CD14-positive monocyte (primary cell): ENCODE measurements around the gene RASSF1. TPM values are rescaled to one million over a fixed set of nuclear protein-coding genes. Genes with fewer than 3 reads are reported as not detected.

Experiments used
- DNase-seq, 3 donors: peaks; one replicate each; pipeline ENCODE4 v3.0.0-alpha.2; 2011 to 2022
- H2AFZ ChIP-seq: 2 replicates; pipeline ENCODE4 v1.6.0; 2012; ENCODE audit warnings: mild to moderate bottlenecking, low read depth, low read length, inconsistent platforms; ENCODE audit not compliant: insufficient read depth, poor library complexity, severe bottlenecking
- H3K27ac ChIP-seq, 2 donors: 1 replicate in 1 of 2; 2 replicates in 1 of 2; pipeline ENCODE4 v1.5.1; 2012 to 2013; ENCODE audit warnings: low read length in 2 of 2, control low read depth in 1 of 2, inconsistent platforms in 1 of 2, low read depth in 1 of 2, mild to moderate bottlenecking in 1 of 2
- H3K27me3 ChIP-seq, 2 donors: one replicate each; pipeline versions ENCODE4 v1.6.0 to v1.6.1; 2011 to 2013; ENCODE audit warnings: low read length in 2 of 2; ENCODE audit not compliant: control insufficient read depth in 2 of 2, insufficient read depth in 2 of 2
- H3K36me3 ChIP-seq, 2 donors: replicated peaks in 1 of 2; 1 replicate in 1 of 2; 2 replicates in 1 of 2; pipeline versions ENCODE4 v1.5.1 to v1.6.1; 2012 to 2013; ENCODE audit warnings: low read length in 2 of 2, control low read depth in 1 of 2, inconsistent platforms in 1 of 2, mild to moderate bottlenecking in 1 of 2; ENCODE audit not compliant: insufficient read depth in 2 of 2, control insufficient read depth in 1 of 2
- H3K4me1 ChIP-seq, 2 donors: 1 replicate in 1 of 2; 2 replicates in 1 of 2; pipeline versions ENCODE4 v1.5.1 to v1.6.1; 2012 to 2013; ENCODE audit warnings: low read length in 2 of 2, control low read depth in 1 of 2, inconsistent platforms in 1 of 2, mild to moderate bottlenecking in 1 of 2, moderate library complexity in 1 of 2; ENCODE audit not compliant: insufficient read depth in 2 of 2, control insufficient read depth in 1 of 2
- H3K4me2 ChIP-seq: replicated peaks from 2 replicates; pipeline ENCODE3; 2012; ENCODE audit warnings: low read length, moderate library complexity, mild to moderate bottlenecking; ENCODE audit not compliant: poor library complexity, severe bottlenecking; ENCODE audit errors: extremely low read depth
- H3K4me3 ChIP-seq, 3 experiments: fragments of 200-600 bp in 1 of 3; sonication (generic) in 1 of 3; replicated peaks in 1 of 3; 1 replicate in 2 of 3; 2 replicates in 1 of 3; pipeline ENCODE4 v1.5.1; 2011 to 2013; ENCODE audit warnings: low read length in 3 of 3, mild to moderate bottlenecking in 3 of 3, control low read depth in 2 of 3, low read depth in 2 of 3, inconsistent platforms in 1 of 3, moderate library complexity in 1 of 3
- H3K79me2 ChIP-seq: 2 replicates; pipeline ENCODE4 v1.6.0; 2012; ENCODE audit warnings: mild to moderate bottlenecking, control low read depth, inconsistent platforms, low read length, moderate library complexity; ENCODE audit not compliant: insufficient read depth
- H3K9ac ChIP-seq: 2 replicates; pipeline ENCODE4 v1.6.0; 2017; ENCODE audit warnings: low read length, mild to moderate bottlenecking; ENCODE audit not compliant: insufficient read depth, poor library complexity, severe bottlenecking
- H3K9me3 ChIP-seq, 2 donors: replicated peaks in 1 of 2; 1 replicate in 1 of 2; 2 replicates in 1 of 2; pipeline versions ENCODE4 v1.5.1 to v1.6.1; 2012 to 2013; ENCODE audit warnings: low read length in 2 of 2, control low read depth in 1 of 2; ENCODE audit not compliant: control insufficient read depth in 1 of 2, insufficient read depth in 1 of 2
- H4K20me1 ChIP-seq: 2 replicates; pipeline ENCODE4 v1.6.0; 2012; ENCODE audit warnings: mild to moderate bottlenecking, low read length, control low read depth, moderate library complexity; ENCODE audit not compliant: insufficient read depth
- H3K27ac Mint-ChIP-seq, 7 donors: one replicate each; pipeline ENCODE4 v1.8.0; 2020; ENCODE audit warnings: mild to moderate bottlenecking in 7 of 7, mixed read lengths in 7 of 7, moderate library complexity in 6 of 7, inconsistent platforms in 2 of 7
- H3K27me3 Mint-ChIP-seq, 3 donors: one replicate each; pipeline ENCODE4 v1.8.0; 2021 to 2022; ENCODE audit warnings: low read depth in 3 of 3, mild to moderate bottlenecking in 3 of 3, mixed read lengths in 3 of 3, moderate library complexity in 3 of 3, inconsistent platforms in 1 of 3
- H3K36me3 Mint-ChIP-seq, 2 donors: one replicate each; pipeline ENCODE4 v1.8.0; 2020; ENCODE audit warnings: mixed read lengths in 2 of 2, inconsistent platforms in 1 of 2, mild to moderate bottlenecking in 1 of 2
- H3K4me1 Mint-ChIP-seq: one replicate; pipeline ENCODE4 v1.8.0; 2020; ENCODE audit warnings: mild to moderate bottlenecking, mixed read lengths
- H3K4me3 Mint-ChIP-seq, 2 donors: one replicate each; pipeline ENCODE4 v1.8.0; 2020; ENCODE audit warnings: mild to moderate bottlenecking in 2 of 2, mixed read lengths in 2 of 2, moderate library complexity in 1 of 2
- H3K9me3 Mint-ChIP-seq, 7 donors: one replicate each; pipeline ENCODE4 v1.8.0; 2020 to 2022; ENCODE audit warnings: mixed read lengths in 7 of 7, mild to moderate bottlenecking in 6 of 7, moderate library complexity in 6 of 7, inconsistent platforms in 2 of 7
- CTCF ChIP-seq: fragments of 200-600 bp; IDR thresholded peaks from one replicate; pipeline ENCODE4 v1.8.0; 2022; ENCODE audit warnings: antibody characterized with exemption, mild to moderate bottlenecking
- WGBS: methylation state at CpG from one replicate; pipeline ENCODE4 v1.1.5; 2013; ENCODE audit warnings: missing lambda C conversion rate; ENCODE audit not compliant: insufficient coverage; 5-methylcytosine and 5-hydroxymethylcytosine counted together
- intact Hi-C, 2 donors: fragments of 100-400 bp; cut with micrococcal nuclease; formaldehyde crosslinking; loops; one replicate each; pipeline versions ENCODE4 v1.15.0 to v1.15.1; 2023
- polyA plus RNA-seq, 3 donors: library from polyadenylated mRNA; depleted of rRNA in 1 of 3; unstranded in 2 of 3; stranded (reverse) in 1 of 3; fragments of 300-500 nt in 2 of 3; fragments of >200 nt in 1 of 3; fragmentation: Illumina TruSeq in 2 of 3; gene quantifications; 1 replicate in 2 of 3; 2 replicates in 1 of 3; pipeline ENCODE4 v1.2.3, GENCODE V29; 2012 to 2021

RASSF1 gene
- polyA plus RNA-seq, 3 donors, result 16.0 to 229 (median 24.0) TPM

DNA sequence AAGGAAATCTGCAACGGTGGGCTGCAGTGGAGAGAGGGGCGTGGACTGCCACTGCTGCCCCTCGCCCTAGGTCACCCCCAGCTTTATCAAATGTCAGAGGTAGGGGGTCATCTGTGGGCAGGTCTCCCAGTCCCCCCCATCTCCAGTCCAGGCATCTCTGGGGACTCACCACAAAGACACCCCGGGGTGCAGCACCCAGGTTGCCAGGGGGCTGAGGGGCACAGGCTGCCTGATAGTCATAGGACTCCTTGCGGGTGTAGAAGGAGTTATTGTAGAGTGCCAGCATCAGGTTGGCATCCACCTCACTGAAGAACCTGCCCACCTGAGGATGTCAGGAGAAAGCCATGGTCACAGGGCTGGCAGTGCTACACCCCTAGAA, 25.2 kb upstream of the RASSF1 start:
- no peak for TF ChIP-seq CTCF
- Histone ChIP-seq H3K4me1 (peaks cover 13 to 15% of the 10 kb centered on the region in 2 donors), H3K36me3 (no peaks in the 10 kb centered on the region), H3K27ac (no peak overlapping the region), H3K4me2 (peak overlapping the region; percentile 91), H3K9ac (no peak overlapping the region), H3K9me3 (no peaks in the 10 kb centered on the region), H3K27me3 (peaks cover 0 to 12% of the 10 kb centered on the region in 2 donors), H2AFZ (peak overlapping the region; percentile 94), H3K4me3 (peak overlapping the region in 1 of 3 experiments; percentile 77), H4K20me1 (no peaks in the 10 kb centered on the region), H3K79me2 (no peaks in the 10 kb centered on the region)
- Mint-ChIP-seq H3K4me3 (peak overlapping the region; percentile 77 to 87), H3K27me3 (peaks cover 11 to 30% (median 14%) of the 10 kb centered on the region in 3 donors), H3K27ac (peak overlapping the region in 3 of 7 donors; percentile 11 to 72 (median 66)), H3K4me1 (peaks cover 13% of the 10 kb centered on the region), H3K36me3 (no peaks in the 10 kb centered on the region), H3K9me3 (peaks cover 0 to 3% (median 0%) of the 10 kb centered on the region in 7 donors)
- intact Hi-C loops, result no loop called here
- no peak for DNase-seq
- 100% methylated on average over 1 of the region's 5 CpGs for WGBS

DNA sequence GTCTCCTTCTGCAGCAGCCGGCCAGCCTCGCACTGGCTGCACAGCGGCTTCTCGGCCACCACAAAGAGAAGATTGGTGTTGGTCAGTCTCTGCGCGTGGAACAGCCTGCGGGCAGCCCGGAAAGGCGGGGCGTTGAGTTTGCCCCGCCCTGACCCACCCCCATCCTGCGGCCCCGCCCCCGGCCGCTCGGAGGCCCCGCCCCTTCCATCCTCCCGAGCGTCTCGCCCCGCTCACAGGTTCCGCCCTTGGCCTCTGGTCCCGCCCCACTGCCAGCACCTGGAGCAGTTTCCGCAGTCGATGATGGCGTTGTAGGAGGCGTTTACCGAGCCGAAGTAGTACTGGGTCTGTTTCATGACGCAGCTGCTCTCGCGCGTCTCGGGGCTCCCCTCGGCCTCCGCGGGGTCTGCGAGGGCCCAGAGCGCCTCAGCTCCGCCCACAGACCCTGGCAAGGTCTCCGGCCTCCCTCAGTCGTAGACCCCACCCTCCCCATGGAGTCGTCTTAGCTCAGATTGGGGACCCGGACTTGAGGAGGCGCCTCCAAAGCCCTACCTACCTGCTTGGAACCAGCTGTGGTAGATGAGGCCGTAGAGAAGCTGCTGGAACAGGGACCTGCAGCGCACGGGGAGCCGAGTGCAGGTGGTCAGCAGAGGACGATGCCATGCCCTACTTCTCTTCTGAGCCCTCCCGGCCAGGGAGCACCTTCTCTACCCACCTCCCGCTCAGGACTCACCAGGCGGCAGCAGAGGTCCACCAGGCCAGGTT, 24.6 kb upstream of the RASSF1 start:
- Mint-ChIP-seq H3K9me3 (peaks cover 0 to 3% (median 0%) of the 10 kb centered on the region in 7 donors), H3K4me3 (peak overlapping the region; percentile 77 to 87), H3K4me1 (peaks cover 13% of the 10 kb centered on the region), H3K36me3 (no peaks in the 10 kb centered on the region), H3K27me3 (peaks cover 11 to 30% (median 14%) of the 10 kb centered on the region in 3 donors), H3K27ac (peak overlapping the region in 3 of 7 donors; percentile 11 to 72 (median 66))
- peaks cover 13 to 15% of the 10 kb centered on the region in 2 donors for H3K4me1 ChIP-seq
- peak; percentile 71 to 77 (median 72) for DNase-seq
- peak overlapping the region; percentile 94 for H2AFZ ChIP-seq
- no peaks in the 10 kb centered on the region for H4K20me1 ChIP-seq
- WGBS, result under 1% methylated on average over 30 of the region's 53 CpGs
- TF ChIP-seq CTCF, result no peak
- intact Hi-C loops, result no loop called here
- H3K9me3 ChIP-seq, result no peaks in the 10 kb centered on the region
- no peaks in the 10 kb centered on the region for H3K79me2 ChIP-seq
- peak overlapping the region; percentile 15 for H3K9ac ChIP-seq
- peak overlapping the region; percentile 91 for H3K4me2 ChIP-seq
- H3K36me3 ChIP-seq, result no peaks in the 10 kb centered on the region
- H3K27ac ChIP-seq, result no peak overlapping the region
- peak overlapping the region; percentile 41 to 77 (median 45) for H3K4me3 ChIP-seq
- peaks cover 0 to 12% of the 10 kb centered on the region in 2 donors for H3K27me3 ChIP-seq
